Testis (tissue), 2 donors: Measurements from ENCODE around the gene ZNF432.

Experiments used
- CTCF ChIP-seq, 3 experiments: fragments of 450-650 bp in 2 of 3; fragments of 200-600 bp in 1 of 3; sonication (generic) in 1 of 3; IDR thresholded peaks; one replicate each; pipeline ENCODE4 v1.5.1; 2016 to 2019; ENCODE audit warnings: antibody characterized with exemption in 3 of 3, mild to moderate bottlenecking in 2 of 3, moderate library complexity in 1 of 3
- POLR2A ChIP-seq: fragments of 450-650 bp; IDR thresholded peaks from one replicate; pipeline ENCODE4 v1.6.1; 2017; ENCODE audit warnings: antibody characterized with exemption, mild to moderate bottlenecking, moderate library complexity

DNA sequence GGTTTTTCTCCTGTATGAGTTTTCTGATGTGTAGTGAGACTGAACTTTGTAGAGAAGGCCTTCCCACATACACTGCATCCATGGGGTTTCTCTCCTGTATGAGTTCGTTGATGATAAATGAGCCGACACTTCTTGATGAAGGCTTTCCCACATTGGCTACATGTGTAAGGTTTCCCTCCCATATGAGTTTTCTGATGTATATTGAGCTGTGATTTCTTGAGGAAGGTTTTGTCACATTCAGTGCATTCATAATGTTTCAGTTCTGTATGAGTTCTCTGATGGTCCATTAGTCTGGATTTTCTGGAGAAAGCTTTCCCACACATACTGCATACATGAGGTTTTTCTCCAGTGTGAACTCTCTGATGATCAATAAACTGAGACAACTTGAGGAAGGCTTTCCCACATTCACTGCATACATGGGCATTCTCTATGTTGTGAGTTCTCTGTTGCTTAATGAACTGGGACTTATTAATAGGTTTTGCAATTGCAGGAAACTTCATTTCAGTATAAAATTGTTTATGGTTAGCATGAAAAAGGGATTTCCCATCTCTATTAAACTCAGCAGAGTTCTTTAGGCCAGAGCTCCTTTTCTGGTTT lies 54.5 kb downstream of the ZNF432 start:
- no peak for TF ChIP-seq CTCF (IDR thresholded peaks at IDR 0.05)
- no peak for TF ChIP-seq POLR2A
